ENCODE results near the gene GKN1. TPM values are rescaled to one million over a fixed set of nuclear protein-coding genes. Genes with fewer than 3 reads are reported as not detected.
A peak's percentile ranks its signal among the peaks of the same experiment; 100 is the strongest.

The GKN1 gene
- total and polyA plus RNA-seq, 3 donors from 2014 or later: not detected

DNA sequence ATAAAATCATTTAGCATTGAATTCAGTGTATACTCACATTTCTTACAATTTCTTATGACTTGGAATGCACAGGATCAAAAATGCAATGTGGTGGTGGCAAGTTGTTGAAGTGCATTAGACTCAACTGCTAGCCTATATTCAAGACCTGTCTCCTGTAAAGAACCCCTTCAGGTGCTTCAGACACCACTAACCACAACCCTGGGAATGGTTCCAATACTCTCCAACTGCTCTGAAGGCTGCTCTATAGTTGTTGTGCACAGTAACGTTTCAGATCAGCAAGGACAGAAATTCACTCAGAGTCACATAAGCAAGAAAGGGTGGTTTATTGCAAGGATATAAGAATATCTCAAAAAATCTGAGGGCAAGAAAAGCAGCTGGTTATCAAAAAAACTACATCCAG, 6.5 kb downstream of the GKN1 start:
- no peaks in the 10 kb centered on the region for H3K27me3 ChIP-seq
- H3K4me3 ChIP-seq: no peak overlapping the region
- no peaks in the 10 kb centered on the region for H3K4me1 ChIP-seq
- no peaks in the 10 kb centered on the region for H3K9me3 ChIP-seq
- no peak for DNase-seq
- TF ChIP-seq, protein P1, sequence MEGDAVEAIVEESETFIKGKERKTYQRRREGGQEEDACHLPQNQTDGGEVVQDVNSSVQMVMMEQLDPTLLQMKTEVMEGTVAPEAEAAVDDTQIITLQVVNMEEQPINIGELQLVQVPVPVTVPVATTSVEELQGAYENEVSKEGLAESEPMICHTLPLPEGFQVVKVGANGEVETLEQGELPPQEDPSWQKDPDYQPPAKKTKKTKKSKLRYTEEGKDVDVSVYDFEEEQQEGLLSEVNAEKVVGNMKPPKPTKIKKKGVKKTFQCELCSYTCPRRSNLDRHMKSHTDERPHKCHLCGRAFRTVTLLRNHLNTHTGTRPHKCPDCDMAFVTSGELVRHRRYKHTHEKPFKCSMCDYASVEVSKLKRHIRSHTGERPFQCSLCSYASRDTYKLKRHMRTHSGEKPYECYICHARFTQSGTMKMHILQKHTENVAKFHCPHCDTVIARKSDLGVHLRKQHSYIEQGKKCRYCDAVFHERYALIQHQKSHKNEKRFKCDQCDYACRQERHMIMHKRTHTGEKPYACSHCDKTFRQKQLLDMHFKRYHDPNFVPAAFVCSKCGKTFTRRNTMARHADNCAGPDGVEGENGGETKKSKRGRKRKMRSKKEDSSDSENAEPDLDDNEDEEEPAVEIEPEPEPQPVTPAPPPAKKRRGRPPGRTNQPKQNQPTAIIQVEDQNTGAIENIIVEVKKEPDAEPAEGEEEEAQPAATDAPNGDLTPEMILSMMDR (IDR thresholded peaks at IDR 0.05): no peak
- no peak for TF ChIP-seq POLR2A (IDR thresholded peaks at IDR 0.05)
- H3K27ac ChIP-seq: no peak overlapping the region
- intact Hi-C loops (cut with DNase I; ENCODE audit: low total_unique reads): no loop called here
- no peaks in the 10 kb centered on the region for H3K36me3 ChIP-seq (ENCODE audit: low read depth, missing control alignments)
- 68 to 70% methylated on average over 1 of the region's 1 CpG for WGBS, 2 donors

DNA sequence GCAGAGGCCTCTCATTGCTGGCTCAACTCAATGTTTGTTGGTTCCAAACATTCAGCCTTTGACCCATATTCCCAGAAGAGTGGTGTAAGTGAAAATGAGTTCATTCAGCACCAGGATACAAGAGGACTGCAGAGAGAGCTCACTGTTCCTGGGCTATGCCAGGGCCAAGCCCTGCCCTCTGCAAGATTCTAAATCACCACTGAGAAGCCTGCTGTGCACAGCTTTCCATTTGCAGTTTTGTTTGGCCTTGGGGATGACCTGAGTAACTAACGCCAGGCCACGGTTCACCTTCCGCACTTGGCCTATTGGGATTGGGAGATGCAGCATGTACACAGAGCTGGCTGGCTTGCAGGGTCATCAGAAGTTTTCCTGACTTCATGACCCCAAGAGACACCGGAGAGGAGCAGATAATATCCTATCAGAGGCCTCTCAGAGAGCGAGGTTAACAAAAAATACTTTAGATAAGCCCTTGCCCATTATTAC, 12.6 kb downstream of the GKN1 start:
- no peaks in the 10 kb centered on the region for H3K4me1 ChIP-seq
- no peak for TF ChIP-seq POLR2A (IDR thresholded peaks at IDR 0.05)
- TF ChIP-seq, protein P1 (IDR thresholded peaks at IDR 0.05): no peak
- intact Hi-C loops (cut with DNase I; ENCODE audit: low total_unique reads): no loop called here
- H3K4me3 ChIP-seq: no peak overlapping the region
- no peak overlapping the region for H3K27ac ChIP-seq
- WGBS, 2 donors: 40 to 45% methylated on average over 5 of the region's 5 CpGs
- no peaks in the 10 kb centered on the region for H3K9me3 ChIP-seq
- DNase-seq: peak; percentile 18
- no peaks in the 10 kb centered on the region for H3K36me3 ChIP-seq (ENCODE audit: low read depth, missing control alignments)
- no peaks in the 10 kb centered on the region for H3K27me3 ChIP-seq

DNA sequence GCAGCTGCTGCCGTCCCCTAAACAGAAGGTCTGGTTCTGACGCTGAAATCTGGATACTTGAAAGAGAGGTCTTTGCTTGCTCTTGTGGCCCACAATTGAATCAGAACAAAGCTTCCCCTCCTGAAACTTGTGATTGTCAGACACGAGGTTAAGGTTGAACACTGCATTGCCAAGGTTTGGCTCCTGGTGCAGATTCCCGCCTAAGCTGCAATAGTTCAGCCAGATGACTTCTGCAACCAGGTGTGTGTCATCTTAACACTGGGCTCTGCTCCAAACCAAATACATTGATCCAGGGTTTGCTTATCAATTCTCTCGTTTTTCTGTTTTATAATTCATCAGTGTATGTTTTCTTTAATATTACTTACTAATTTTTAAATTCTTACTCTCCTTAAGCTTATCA, 14.6 kb downstream of the GKN1 start:
- intact Hi-C loops (cut with DNase I; ENCODE audit: low total_unique reads): no loop called here
- WGBS, 2 donors: 71 to 79% methylated on average over 5 of the region's 5 CpGs
- no peaks in the 10 kb centered on the region for H3K27me3 ChIP-seq
- H3K9me3 ChIP-seq: no peaks in the 10 kb centered on the region
- no peak overlapping the region for H3K4me3 ChIP-seq
- H3K4me1 ChIP-seq: no peaks in the 10 kb centered on the region
- no peaks in the 10 kb centered on the region for H3K36me3 ChIP-seq (ENCODE audit: low read depth, missing control alignments)
- no peak overlapping the region for H3K27ac ChIP-seq
- TF ChIP-seq, protein P1 (IDR thresholded peaks at IDR 0.05): no peak
- TF ChIP-seq POLR2A (IDR thresholded peaks at IDR 0.05): no peak
- no peak for DNase-seq

DNA sequence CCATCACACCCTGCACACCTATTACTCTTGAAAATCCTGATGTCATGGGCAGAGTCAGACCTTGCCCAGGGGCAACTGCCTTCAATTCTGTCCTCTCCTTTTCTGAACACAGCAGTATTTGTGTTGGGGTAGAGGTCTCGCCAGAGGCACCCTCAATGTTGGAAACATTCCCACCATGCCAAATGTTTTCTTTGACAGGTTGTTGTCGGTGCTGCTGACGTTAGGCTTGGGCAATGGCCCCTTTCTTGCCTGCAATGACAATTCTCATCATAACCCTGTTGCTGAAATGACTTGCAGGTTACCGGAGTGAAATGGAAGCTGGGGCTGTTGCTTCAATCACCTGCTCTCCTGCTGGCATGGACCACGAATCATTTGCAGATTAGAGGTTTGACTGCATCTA, 17.9 kb downstream of the GKN1 start:
- H3K9me3 ChIP-seq: no peaks in the 10 kb centered on the region
- H3K27ac ChIP-seq: no peak overlapping the region
- no peaks in the 10 kb centered on the region for H3K27me3 ChIP-seq
- H3K36me3 ChIP-seq (ENCODE audit: low read depth, missing control alignments): no peaks in the 10 kb centered on the region
- no peaks in the 10 kb centered on the region for H3K4me1 ChIP-seq
- no peak for DNase-seq
- intact Hi-C loops (cut with DNase I; ENCODE audit: low total_unique reads): no loop called here
- WGBS, 2 donors: 91 to 95% methylated on average over 5 of the region's 5 CpGs
- no peak for TF ChIP-seq POLR2A (IDR thresholded peaks at IDR 0.05)
- TF ChIP-seq, protein P1 (IDR thresholded peaks at IDR 0.05): no peak
- no peak overlapping the region for H3K4me3 ChIP-seq

DNA sequence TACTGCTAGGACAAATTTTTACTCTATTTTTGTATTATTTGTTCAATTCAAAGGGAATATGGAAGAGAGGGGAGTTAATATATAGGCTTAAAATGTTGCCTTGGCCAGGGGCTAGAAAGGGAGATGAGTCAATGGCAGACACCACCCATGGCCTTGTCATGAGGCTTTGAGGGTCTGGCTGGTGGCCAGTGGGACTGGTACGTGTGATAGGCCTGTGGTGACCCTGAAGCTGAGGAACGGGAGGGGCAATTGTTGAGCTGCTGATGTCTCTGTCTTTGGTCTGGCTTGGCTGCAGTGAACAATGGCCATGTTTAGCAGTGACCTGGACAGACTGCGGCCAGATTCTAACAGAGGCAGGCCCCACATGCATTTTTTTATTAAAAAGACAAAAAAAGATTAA, 18.5 kb downstream of the GKN1 start:
- Histone ChIP-seq H3K4me1 (no peaks in the 10 kb centered on the region), H3K27me3 (no peaks in the 10 kb centered on the region), H3K36me3 (ENCODE audit: low read depth, missing control alignments) (no peaks in the 10 kb centered on the region), H3K27ac (no peak overlapping the region), H3K9me3 (no peaks in the 10 kb centered on the region), H3K4me3 (no peak overlapping the region)
- DNase-seq: no peak
- no peak for TF ChIP-seq POLR2A (IDR thresholded peaks at IDR 0.05)
- TF ChIP-seq, protein P1 (IDR thresholded peaks at IDR 0.05): no peak
- intact Hi-C loops (cut with DNase I; ENCODE audit: low total_unique reads): no loop called here
- WGBS, 2 donors: 68 to 77% methylated on average over 3 of the region's 3 CpGs
